Urinary bladder (tissue), 4 donors: ENCODE data around the gene KIDINS220. TPM values are rescaled to one million over a fixed set of nuclear protein-coding genes. Genes with fewer than 3 reads are reported as not detected.

Source experiments
- DNase-seq: peaks from one replicate; pipeline ENCODE4 v3.0.0-alpha.2; 2015; ENCODE audit errors: extremely low spot score
- H3K27ac ChIP-seq: one replicate; pipeline ENCODE4 v1.5.1; 2013; ENCODE audit warnings: low read depth, mild to moderate bottlenecking, moderate library complexity
- H3K36me3 ChIP-seq: one replicate; pipeline ENCODE4 v1.6.1; 2013; ENCODE audit warnings: mild to moderate bottlenecking, moderate library complexity; ENCODE audit not compliant: insufficient read depth
- H3K4me1 ChIP-seq: one replicate; pipeline ENCODE4 v1.6.1; 2013; ENCODE audit warnings: mild to moderate bottlenecking, moderate library complexity; ENCODE audit not compliant: insufficient read depth
- H3K4me3 ChIP-seq: one replicate; pipeline ENCODE4 v1.5.1; 2013; ENCODE audit warnings: low read depth, low read length
- WGBS: extraction: QIAGEN DNeasy Blood & Tissue Kit; methylation state at CpG from one replicate; pipeline ENCODE4 v1.1.7; 2013; 5-methylcytosine and 5-hydroxymethylcytosine counted together
- polyA plus RNA-seq: library from polyadenylated mRNA; stranded (reverse); fragments of 200-250 nt; gene quantifications from one replicate; pipeline ENCODE4 v1.2.3, GENCODE V29; 2013
- total RNA-seq: library from RNA; depleted of rRNA; stranded (reverse); fragments of >200 nt; gene quantifications from one replicate; pipeline ENCODE4 v1.2.3, GENCODE V29; 2014
- donor health status: healthy with polysubstance abuse.
- donor health status: healthy.

The KIDINS220 gene
- total and polyA plus RNA-seq, 2 donors, result 34.5 to 157 TPM

DNA sequence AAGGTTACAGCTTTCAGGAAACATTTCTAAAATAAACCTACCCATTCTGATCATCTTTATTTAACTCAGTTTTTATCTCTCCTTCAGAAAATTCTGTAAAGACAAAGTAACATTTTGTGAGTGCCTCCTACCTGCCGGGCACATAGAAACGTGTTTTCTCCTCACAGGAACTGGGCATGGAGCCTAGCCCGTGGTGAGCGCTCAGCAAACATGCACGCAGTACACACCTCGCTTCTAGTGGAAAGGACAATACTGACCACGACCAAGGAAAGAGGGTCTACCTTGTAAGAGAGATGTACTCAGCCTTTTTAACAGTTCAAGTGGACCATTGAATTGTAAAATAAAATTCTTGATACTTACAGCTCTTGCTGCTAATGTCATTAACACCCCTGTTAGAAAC lies 24.8 kb upstream of the KIDINS220 start:
- Histone ChIP-seq H3K36me3 (no peaks in the 10 kb centered on the region), H3K4me3 (no peak overlapping the region)
- 95% methylated on average over 7 of the region's 7 CpGs for WGBS

DNA sequence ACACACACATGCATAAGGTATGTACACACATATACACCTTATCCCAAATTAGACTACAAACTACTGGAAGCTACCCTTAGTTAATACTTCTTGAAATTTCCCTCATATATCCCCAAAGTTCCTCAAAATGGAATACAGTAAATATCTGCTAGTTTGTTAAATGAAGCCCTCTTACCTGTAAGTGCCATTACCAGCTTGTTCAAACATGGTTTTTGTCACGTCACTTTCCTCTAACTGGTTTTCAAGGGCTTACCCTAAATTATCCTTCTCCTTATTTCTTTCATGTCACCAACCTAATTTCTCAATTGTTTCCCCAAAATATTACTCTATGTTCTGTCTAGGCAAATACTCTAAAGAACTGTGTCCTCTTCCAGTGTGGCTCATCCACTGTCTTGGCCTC lies 24.4 kb upstream of the KIDINS220 start:
- Histone ChIP-seq H3K4me1 (no peaks in the 10 kb centered on the region), H3K4me3 (no peak overlapping the region), H3K27ac (no peak overlapping the region), H3K36me3 (no peaks in the 10 kb centered on the region)
- WGBS, result 98% methylated on average over 1 of the region's 1 CpG
- DNase-seq, result no peak

More for the DNA sequence above, 24.8 kb upstream of the KIDINS220 start:
- Histone ChIP-seq H3K4me1 (no peaks in the 10 kb centered on the region), H3K27ac (no peak overlapping the region)
- DNase-seq, result no peak

DNA sequence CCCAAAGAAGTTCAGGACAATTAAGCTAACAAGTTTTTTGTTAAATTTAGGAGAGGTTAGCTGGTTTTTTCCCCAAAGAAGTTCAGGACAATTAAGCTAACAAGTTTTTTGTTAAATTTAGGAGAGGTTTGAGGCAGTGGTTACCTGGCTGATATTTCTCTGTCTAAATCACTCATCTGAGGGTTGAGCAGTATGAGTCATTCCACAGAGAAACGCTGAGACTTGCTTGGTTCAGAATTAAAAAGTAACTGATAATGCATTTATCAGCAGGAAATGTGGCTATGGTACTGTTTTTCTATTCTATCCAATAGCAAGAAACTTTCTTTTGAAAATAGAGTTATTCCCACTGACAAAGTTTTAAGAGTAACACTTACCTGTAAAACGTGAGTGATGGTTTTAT lies 22.8 kb upstream of the KIDINS220 start:
- Histone ChIP-seq H3K36me3 (no peaks in the 10 kb centered on the region), H3K4me3 (no peak overlapping the region), H3K4me1 (no peaks in the 10 kb centered on the region), H3K27ac (no peak overlapping the region)
- 70% methylated on average over 2 of the region's 2 CpGs for WGBS
- DNase-seq, result no peak

DNA sequence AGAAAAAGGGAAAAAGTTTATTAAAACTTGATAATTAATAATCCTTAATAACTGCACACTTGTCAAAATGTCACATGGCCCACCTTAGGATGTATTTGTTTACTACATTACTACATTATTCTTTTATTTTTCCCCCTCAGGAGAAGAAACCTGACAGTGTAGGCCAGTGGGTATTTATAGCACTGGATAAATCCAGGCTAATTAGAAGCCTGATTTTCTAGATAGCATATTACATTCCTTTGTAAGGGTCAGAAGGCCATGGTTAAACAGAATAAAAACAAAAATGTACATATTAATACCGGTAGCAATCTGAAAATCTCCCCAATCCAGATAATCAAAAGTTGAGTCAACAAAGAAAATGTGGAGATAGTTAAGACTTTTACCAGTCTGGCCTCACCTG lies 21.5 kb upstream of the KIDINS220 start:
- Histone ChIP-seq H3K27ac (no peak overlapping the region), H3K4me1 (no peaks in the 10 kb centered on the region), H3K4me3 (no peak overlapping the region), H3K36me3 (no peaks in the 10 kb centered on the region)
- WGBS, result 43% methylated on average over 1 of the region's 1 CpG
- DNase-seq, result no peak

DNA sequence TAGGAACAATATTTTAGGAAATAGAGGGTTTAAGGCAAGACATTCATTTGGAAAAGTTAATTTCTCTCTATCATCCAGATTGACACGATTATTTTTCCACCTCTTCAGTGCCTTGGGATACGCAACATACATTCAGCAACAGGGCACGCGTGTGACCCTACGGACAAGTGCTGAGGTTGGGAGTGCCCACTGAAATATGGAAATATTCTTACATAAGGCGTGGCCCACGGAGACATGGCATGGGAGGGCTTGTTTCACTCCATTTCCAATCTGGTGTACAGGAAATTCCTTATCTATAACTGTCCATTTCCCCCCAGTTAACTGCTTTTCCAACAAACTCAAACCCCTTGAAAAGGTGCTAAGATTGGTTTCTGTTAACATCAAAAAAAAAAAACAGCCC lies 20.9 kb upstream of the KIDINS220 start:
- H3K36me3 ChIP-seq, result no peaks in the 10 kb centered on the region
- H3K4me3 ChIP-seq, result no peak overlapping the region
- H3K27ac ChIP-seq, result no peak overlapping the region
- 95% methylated on average over 7 of the region's 7 CpGs for WGBS
- no peaks in the 10 kb centered on the region for H3K4me1 ChIP-seq
- no peak for DNase-seq

DNA sequence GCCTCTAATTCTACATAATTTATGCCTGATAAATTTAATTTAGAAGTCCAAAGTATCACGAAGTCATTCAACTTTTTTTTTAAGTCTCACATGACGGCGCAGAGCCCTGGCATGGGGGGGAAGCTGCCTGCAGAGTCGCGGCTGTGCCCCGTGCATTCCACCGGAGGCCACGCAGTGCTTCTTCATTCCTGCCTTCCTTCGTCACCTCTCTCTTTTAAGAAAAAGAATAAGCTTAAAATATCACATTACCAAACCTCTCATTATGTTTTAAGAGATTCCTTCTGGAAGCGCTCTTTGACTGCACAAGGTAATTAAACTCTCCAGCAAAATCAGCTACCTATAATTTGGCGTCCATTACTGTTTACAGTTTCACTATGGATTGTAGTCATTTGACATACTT lies 20.3 kb upstream of the KIDINS220 start:
- H3K27ac ChIP-seq, result no peak overlapping the region
- no peak for DNase-seq
- WGBS, result 70% methylated on average over 11 of the region's 11 CpGs
- no peaks in the 10 kb centered on the region for H3K36me3 ChIP-seq
- no peaks in the 10 kb centered on the region for H3K4me1 ChIP-seq
- no peak overlapping the region for H3K4me3 ChIP-seq

DNA sequence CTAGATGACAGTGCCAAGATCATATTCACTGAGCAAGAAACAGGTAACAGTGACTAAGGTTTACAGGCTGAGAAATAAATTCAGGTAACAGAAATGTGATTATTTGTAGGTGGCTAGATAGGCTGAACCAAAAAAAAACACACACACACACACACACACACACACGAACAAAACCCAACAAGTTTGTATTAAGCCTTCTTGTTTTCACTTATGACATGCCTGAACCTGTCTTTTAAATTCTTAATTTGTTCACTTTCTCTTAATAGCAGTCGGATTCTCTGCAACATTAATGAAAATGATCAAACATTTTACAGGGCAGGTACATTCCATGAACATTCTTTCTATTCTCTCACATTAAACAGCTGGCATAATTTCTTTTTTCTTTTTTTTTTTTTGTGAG lies 18.8 kb upstream of the KIDINS220 start:
- 89% methylated on average over 2 of the region's 2 CpGs for WGBS
- Histone ChIP-seq H3K4me3 (no peak overlapping the region), H3K4me1 (no peaks in the 10 kb centered on the region), H3K36me3 (no peaks in the 10 kb centered on the region), H3K27ac (no peak overlapping the region)
- no peak for DNase-seq

DNA sequence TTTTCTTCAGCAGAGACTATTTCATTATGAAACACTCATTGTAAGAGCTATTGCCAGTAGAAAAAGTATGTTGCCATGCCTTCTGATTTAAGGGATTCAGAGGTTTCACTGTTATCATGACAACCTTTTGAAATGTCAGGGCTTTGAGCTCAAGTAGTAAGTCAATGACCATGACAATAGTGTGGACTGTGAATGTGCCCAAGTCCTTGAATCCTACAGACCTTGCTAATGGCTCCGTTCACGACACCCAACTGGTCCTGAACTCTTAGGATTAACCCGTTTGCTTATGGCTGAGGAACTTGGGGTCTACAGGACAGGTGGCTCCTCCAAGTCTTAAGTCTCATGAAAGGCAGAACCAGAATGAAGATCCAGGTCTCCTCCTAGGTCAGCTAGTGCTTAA lies 17.6 kb upstream of the KIDINS220 start:
- Histone ChIP-seq H3K4me3 (no peak overlapping the region), H3K36me3 (no peaks in the 10 kb centered on the region), H3K4me1 (no peaks in the 10 kb centered on the region), H3K27ac (no peak overlapping the region)
- WGBS, result 95% methylated on average over 3 of the region's 3 CpGs
- DNase-seq, result no peak

DNA sequence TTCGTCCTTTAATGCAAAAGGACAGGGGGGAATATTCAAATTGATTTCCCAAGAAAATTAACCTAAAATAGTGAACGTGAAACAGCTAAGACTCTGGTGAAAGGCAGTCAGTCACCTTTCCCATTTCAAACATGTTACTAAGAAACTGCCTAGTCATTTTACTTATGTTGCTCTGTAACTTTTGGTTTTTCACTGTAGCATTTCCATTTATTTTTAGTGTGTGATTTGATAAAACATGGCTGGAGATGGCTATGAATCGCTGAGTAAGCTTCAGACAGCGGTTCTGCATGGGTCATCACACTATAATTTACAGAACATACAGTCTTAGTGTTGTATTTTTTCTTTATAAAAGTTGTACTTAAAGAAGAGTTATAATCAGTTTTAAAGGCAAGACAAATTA lies 16.0 kb upstream of the KIDINS220 start:
- 95% methylated on average over 4 of the region's 4 CpGs for WGBS
- Histone ChIP-seq H3K36me3 (no peaks in the 10 kb centered on the region), H3K4me3 (no peak overlapping the region), H3K27ac (no peak overlapping the region), H3K4me1 (no peaks in the 10 kb centered on the region)
- no peak for DNase-seq

DNA sequence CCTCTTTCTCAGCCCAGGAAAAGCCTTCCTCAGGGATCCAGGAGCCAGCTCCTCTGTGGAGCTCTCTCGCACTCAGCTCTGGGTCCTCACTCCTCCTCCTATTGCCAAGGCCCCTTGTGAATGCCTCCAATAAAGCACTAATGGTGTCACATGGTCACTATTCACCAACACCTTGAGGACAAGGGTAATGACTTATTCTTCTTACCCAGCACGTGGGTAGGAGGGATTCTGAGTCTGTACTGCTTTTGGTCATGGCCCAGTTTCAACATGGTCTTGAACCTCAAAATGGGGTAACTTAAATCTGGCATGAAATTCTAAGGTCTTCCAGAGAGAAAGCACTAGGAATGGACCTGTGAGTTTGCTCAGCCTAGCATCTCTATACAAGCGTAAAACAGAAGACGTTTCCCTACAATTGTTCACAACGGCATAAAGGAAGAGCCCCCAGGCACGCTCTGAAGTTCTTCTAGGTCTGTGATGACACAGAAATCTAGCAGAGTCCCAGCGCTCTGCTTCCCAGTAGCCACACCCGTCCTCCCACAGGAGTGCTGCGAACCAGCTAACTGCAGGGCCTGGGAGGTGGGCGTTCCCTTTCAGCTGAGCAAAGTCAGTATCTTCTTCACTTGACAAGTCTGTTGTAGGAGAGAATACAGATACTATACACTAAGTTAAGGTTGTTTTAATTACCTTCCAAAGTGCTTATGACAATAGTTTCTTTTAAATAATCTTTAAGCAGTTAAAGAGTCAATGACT lies 14.6 kb upstream of the KIDINS220 start:
- Histone ChIP-seq H3K27ac (no peak overlapping the region), H3K36me3 (no peaks in the 10 kb centered on the region), H3K4me3 (no peak overlapping the region), H3K4me1 (no peaks in the 10 kb centered on the region)
- no peak for DNase-seq
- WGBS, result 59% methylated on average over 10 of the region's 10 CpGs

DNA sequence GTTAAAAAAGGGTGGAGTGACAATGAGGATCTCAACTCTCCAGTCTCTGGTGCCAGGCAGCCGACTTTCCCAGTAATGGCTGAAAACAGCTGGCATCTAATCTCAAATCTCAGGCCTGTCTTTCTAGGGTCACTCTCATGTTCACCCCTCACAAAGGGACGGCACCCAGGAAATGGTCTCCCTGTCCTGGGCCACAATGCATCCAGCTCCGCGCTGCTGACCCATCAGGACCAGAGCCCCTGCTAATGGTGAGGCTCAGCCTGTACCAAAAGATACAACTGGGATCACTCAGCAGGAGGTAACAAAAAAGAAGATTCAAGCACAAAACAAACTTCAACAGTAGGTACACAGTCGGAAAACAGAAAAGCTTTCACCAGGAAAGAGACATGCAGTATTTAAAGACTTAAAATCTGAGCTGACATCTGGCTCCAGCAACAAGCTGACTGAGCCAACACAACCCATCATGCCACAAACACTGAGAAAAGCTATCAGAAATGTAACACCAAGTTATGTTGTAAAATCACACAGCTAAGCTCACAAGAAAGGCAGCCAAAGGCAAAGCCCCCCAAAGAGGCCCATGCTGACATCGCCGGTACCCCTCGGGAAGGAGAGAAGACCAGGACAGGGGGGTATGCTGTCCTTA lies 13.6 kb upstream of the KIDINS220 start:
- no peaks in the 10 kb centered on the region for H3K4me1 ChIP-seq
- H3K4me3 ChIP-seq, result no peak overlapping the region

DNA sequence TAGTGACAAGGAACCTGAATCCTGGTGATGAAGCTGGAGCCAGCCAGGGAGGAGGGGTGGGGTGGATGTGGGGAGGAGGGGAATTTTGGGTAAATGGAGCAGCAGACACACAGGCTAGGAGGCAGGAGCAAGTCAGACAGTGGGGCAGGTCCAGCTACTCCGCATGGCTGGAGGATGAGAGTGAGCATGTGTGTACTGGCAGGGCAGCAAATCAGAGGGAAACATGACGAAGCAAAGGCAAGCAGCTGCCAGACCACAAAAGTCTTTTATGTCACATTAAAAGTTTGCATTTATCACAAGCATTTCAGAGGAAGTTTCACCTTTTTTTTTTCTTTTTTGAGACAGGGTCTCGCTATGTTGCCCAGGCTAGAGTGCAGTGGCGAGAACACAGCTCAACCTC lies 11.9 kb upstream of the KIDINS220 start:
- WGBS, result 66% methylated on average over 4 of the region's 4 CpGs
- Histone ChIP-seq H3K27ac (no peak overlapping the region), H3K4me1 (no peaks in the 10 kb centered on the region), H3K36me3 (no peaks in the 10 kb centered on the region), H3K4me3 (no peak overlapping the region)
- DNase-seq, result no peak

More for the DNA sequence above, 13.6 kb upstream of the KIDINS220 start:
- no peak for DNase-seq
- Histone ChIP-seq H3K27ac (no peak overlapping the region), H3K36me3 (no peaks in the 10 kb centered on the region)
- 74% methylated on average over 8 of the region's 8 CpGs for WGBS

DNA sequence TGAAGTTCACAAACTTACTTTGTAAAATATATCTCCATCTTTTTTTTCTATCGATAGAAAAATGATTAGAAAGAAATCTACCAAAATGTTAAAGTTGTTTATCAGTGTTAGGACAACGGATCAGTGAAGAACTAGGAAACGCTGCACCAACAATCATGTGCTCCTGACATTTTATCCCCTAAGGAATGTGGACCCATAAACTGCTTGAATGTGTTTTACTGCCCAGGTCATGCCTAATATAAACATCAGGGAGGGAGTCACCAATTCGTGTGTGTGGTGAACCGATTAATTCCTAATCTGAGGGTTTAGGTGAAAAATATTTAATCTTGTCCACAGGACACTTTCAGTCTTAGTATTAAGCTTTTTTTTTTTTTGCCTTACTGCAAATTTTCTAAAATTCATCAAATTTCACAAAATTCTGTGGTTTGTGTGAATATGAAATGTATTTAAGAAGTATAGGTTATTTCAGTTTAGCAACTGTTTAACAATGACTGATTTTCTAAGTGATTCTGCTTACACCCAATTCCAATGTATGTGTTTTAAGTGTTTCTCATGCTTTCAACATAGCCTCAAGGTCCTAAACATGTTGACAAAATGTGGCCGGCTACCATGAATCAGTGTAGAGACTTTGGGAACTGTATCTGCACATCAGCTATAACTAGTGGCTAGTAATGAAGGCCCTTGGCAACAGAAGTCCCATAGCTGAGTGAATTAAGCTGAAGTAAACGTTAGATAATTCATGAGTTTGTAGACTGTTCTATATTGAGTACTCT lies 11.1 kb upstream of the KIDINS220 start:
- H3K4me3 ChIP-seq, result no peak overlapping the region
- no peak overlapping the region for H3K27ac ChIP-seq
- H3K4me1 ChIP-seq, result no peaks in the 10 kb centered on the region
- DNase-seq, result no peak
- WGBS, result 50% methylated on average over 7 of the region's 7 CpGs
- H3K36me3 ChIP-seq, result no peaks in the 10 kb centered on the region

DNA sequence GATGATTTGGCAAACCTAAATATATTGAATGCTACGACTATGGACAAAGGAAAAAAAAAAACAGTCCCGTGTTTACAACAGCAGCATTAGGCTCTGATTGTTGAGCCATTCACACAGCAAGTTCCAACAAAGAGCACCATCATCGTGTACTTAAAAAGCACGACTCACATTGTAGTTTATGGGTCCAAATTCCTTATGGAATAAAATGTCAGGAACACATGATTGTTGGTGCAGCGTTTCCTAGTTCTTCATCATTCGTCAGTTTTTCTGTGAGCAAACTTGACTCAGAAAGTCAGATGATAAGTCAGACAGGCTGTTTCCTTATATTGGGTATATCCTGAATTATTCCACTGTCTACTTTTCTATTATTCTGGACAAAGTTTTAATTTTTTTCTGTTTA lies 10.0 kb upstream of the KIDINS220 start:
- 84% methylated on average over 6 of the region's 6 CpGs for WGBS
- Histone ChIP-seq H3K36me3 (no peaks in the 10 kb centered on the region), H3K4me3 (no peak overlapping the region), H3K4me1 (no peaks in the 10 kb centered on the region), H3K27ac (no peak overlapping the region)
- no peak for DNase-seq
